ENCODE data around the gene CSNK1G2. TPM values are rescaled to one million over a fixed set of nuclear protein-coding genes. Genes with fewer than 3 reads are reported as not detected.

CSNK1G2 gene
- polyA plus RNA-seq, 1 donor = 45.0 TPM

GRCh38 chr19:1943661-1944087, 2.7 kb downstream of the CSNK1G2 start:
- no peak for DNase-seq

GRCh38 chr19:1944088-1944915, 3.3 kb downstream of the CSNK1G2 start:
- no peak for DNase-seq

- no peak for DNase-seq
Measured at GRCh38 chr19:1944916-1945561, 4.1 kb downstream of the CSNK1G2 start.

GRCh38 chr19:1945899-1946298, 4.9 kb downstream of the CSNK1G2 start:
- no peak for DNase-seq

GRCh38 chr19:1947651-1948209, 6.8 kb downstream of the CSNK1G2 start:
- DNase-seq = no peak

- DNase-seq = no peak
Measured at GRCh38 chr19:1949304-1950101, 8.5 kb downstream of the CSNK1G2 start.

- no peak for DNase-seq
Measured at GRCh38 chr19:1950640-1951039, 9.7 kb downstream of the CSNK1G2 start.

- no peak for DNase-seq
Measured at GRCh38 chr19:1952635-1953034, 11.7 kb downstream of the CSNK1G2 start.

GRCh38 chr19:1953037-1953436, 12.1 kb downstream of the CSNK1G2 start:
- no peak for DNase-seq

GRCh38 chr19:1953441-1954094, 12.6 kb downstream of the CSNK1G2 start:
- no peak for DNase-seq

GRCh38 chr19:1954532-1954933, 13.6 kb downstream of the CSNK1G2 start:
- no peak for DNase-seq

GRCh38 chr19:1955171-1956121, 14.5 kb downstream of the CSNK1G2 start:
- no peak for DNase-seq

GRCh38 chr19:1956122-1956494, 15.1 kb downstream of the CSNK1G2 start:
- DNase-seq = no peak

GRCh38 chr19:1956868-1957492, 16.0 kb downstream of the CSNK1G2 start:
- DNase-seq = no peak

- DNase-seq = no peak
Measured at GRCh38 chr19:1957562-1958248, 16.7 kb downstream of the CSNK1G2 start.

GRCh38 chr19:1959928-1960589, 19.1 kb downstream of the CSNK1G2 start:
- no peak for DNase-seq

- peak; percentile 46 for DNase-seq
Measured at GRCh38 chr19:1961000-1961883, 20.3 kb downstream of the CSNK1G2 start.

- DNase-seq = no peak
Measured at GRCh38 chr19:1962674-1963073, 21.7 kb downstream of the CSNK1G2 start.
